HepG2 (cell line): ENCODE results near the gene AGO4. TPM values are rescaled to one million over a fixed set of nuclear protein-coding genes. Genes with fewer than 3 reads are reported as not detected.

ENCODE experiments used
- FOXO1 ChIP-seq: sonication (generic); formaldehyde crosslinking; IDR thresholded peaks from 2 replicates; pipeline ENCODE4 v1.4.0; 2020; ENCODE audit warnings: missing genetic modification reagents
- HNRNPL ChIP-seq: fragments of 200-400 bp; formaldehyde crosslinking; IDR thresholded peaks from 2 replicates; pipeline ENCODE4 v1.6.1; 2017; ENCODE audit warnings: mild to moderate bottlenecking, low read depth, low read length
- KDM5A ChIP-seq: fragments of 200-600 bp; sonication (generic); IDR thresholded peaks from 2 replicates; pipeline ENCODE4 v1.7.0; 2018; ENCODE audit warnings: antibody characterized with exemption, mild to moderate bottlenecking, low read length, borderline replicate concordance
- MED8 ChIP-seq: sonication (generic); formaldehyde crosslinking; IDR thresholded peaks from 2 replicates; pipeline ENCODE4 v1.8.1; 2023; ENCODE audit warnings: mild to moderate bottlenecking, missing genetic modification reagents; ENCODE audit not compliant: insufficient replicate concordance
- NFE2L1 ChIP-seq: sonication (generic); formaldehyde crosslinking; IDR thresholded peaks from 2 replicates; pipeline ENCODE4 v1.4.0; 2020; ENCODE audit warnings: missing genetic modification reagents, mild to moderate bottlenecking, borderline replicate concordance
- POLR2AphosphoS5 ChIP-seq: IDR thresholded peaks from 2 replicates; pipeline ENCODE4 v1.6.1; 2012; ENCODE audit warnings: low read depth, low read length
- PRPF4 ChIP-seq: fragments of 200-400 bp; formaldehyde crosslinking; IDR thresholded peaks from 2 replicates; pipeline ENCODE4 v1.6.1; 2016; ENCODE audit warnings: low read length, low read depth; ENCODE audit not compliant: poor library complexity, severe bottlenecking
- SIN3B ChIP-seq: fragments of 150-350 bp; IDR thresholded peaks from 2 replicates; pipeline ENCODE4 v1.6.1; 2014; ENCODE audit warnings: low read length
- SNAPC5 ChIP-seq: sonication (generic); formaldehyde crosslinking; IDR thresholded peaks from 2 replicates; pipeline ENCODE4 v1.8.1; 2023; ENCODE audit warnings: mild to moderate bottlenecking, missing genetic modification reagents, borderline replicate concordance
- STAT5B ChIP-seq: sonication (generic); formaldehyde crosslinking; IDR thresholded peaks from 2 replicates; pipeline ENCODE4 v1.4.0; 2020; ENCODE audit warnings: missing genetic modification reagents
- TAF1 ChIP-seq: sonication (generic); formaldehyde crosslinking; IDR thresholded peaks from 2 replicates; pipeline ENCODE4 v1.4.0; 2020; ENCODE audit warnings: missing genetic modification reagents
- TAF15 ChIP-seq: fragments of 200-400 bp; formaldehyde crosslinking; IDR thresholded peaks from one replicate; pipeline ENCODE4 v1.6.1; 2018; ENCODE audit warnings: mild to moderate bottlenecking, low read depth, low read length; ENCODE audit not compliant: poor library complexity, severe bottlenecking
- TEAD3 ChIP-seq: optimal IDR thresholded peaks from 2 replicates; pipeline ENCODE3; 2016; ENCODE audit warnings: borderline replicate concordance
- ZNF235 ChIP-seq: sonication (generic); formaldehyde crosslinking; IDR thresholded peaks from 2 replicates; pipeline ENCODE4 v1.8.1; 2023; ENCODE audit warnings: mild to moderate bottlenecking, missing genetic modification reagents, borderline replicate concordance
- ZNF292 ChIP-seq: sonication (generic); formaldehyde crosslinking; IDR thresholded peaks from 2 replicates; pipeline ENCODE4 v1.8.1; 2022; ENCODE audit warnings: mild to moderate bottlenecking, low read depth, missing genetic modification reagents, borderline replicate concordance
- ZNF3 ChIP-seq: IDR thresholded peaks from 2 replicates; pipeline ENCODE4 v1.7.0; 2017; ENCODE audit warnings: inconsistent platforms
- ZNF33A ChIP-seq: sonication (generic); formaldehyde crosslinking; IDR thresholded peaks from 2 replicates; pipeline ENCODE4 v1.5.1; 2020; ENCODE audit warnings: missing genetic modification reagents, mild to moderate bottlenecking, moderate library complexity, borderline replicate concordance
- ZNF451 ChIP-seq: sonication (generic); formaldehyde crosslinking; IDR thresholded peaks from 2 replicates; pipeline ENCODE4 v1.5.0; 2020; ENCODE audit warnings: mild to moderate bottlenecking, missing genetic modification reagents
- polyA plus RNA-seq, 8 experiments: library from polyadenylated mRNA; depleted of rRNA in 3 of 8; stranded (reverse) in 7 of 8; unstranded in 1 of 8; fragments of >200 nt; fragmentation: Illumina TruSeq in 4 of 8; extraction: Trizol in 4 of 8; gene quantifications; 2 replicates each; pipeline versions ENCODE4 v1.2.1 to v1.2.3, GENCODE V29; 2011 to 2016; ENCODE audit warnings: low read depth in 4 of 8, missing spikeins in 1 of 8, mixed read lengths in 1 of 8; ENCODE audit not compliant: insufficient read depth in 1 of 8
- total RNA-seq, 5 experiments: library from RNA; depleted of rRNA; stranded (reverse); fragments of >200 nt; fragmentation: Illumina TruSeq; extraction: Trizol; gene quantifications; 2 replicates each; pipeline ENCODE4 v1.2.3, GENCODE V29; 2016; ENCODE audit warnings: low read depth in 1 of 5
- TF ChIP-seq, protein P1 (sequence below): sonication (generic); formaldehyde crosslinking; IDR thresholded peaks from 2 replicates; pipeline ENCODE4 v1.4.0; 2020; ENCODE audit warnings: mild to moderate bottlenecking, low read depth, missing genetic modification reagents
- TF ChIP-seq, protein P2 (sequence below): IDR thresholded peaks from 2 replicates; pipeline ENCODE4 v1.6.1; 2016
- TF ChIP-seq, protein P3 (sequence below), 2 experiments: IDR thresholded peaks; 2 replicates each; pipeline ENCODE4 v1.6.1; 2011 to 2012; ENCODE audit warnings: low read length in 2 of 2, borderline replicate concordance in 1 of 2, low read depth in 1 of 2, mild to moderate bottlenecking in 1 of 2, moderate library complexity in 1 of 2
- TF ChIP-seq, protein P4 (sequence below): sonication (generic); formaldehyde crosslinking; IDR thresholded peaks from 2 replicates; pipeline ENCODE4 v1.5.0; 2020; ENCODE audit warnings: missing genetic modification reagents

Gene AGO4
- total and polyA plus RNA-seq, 2 of the 13 experiments (the other 11 are each of a cell fraction or from before 2014, with no cell fraction given) = 6.0 to 13.8 TPM

DNA sequence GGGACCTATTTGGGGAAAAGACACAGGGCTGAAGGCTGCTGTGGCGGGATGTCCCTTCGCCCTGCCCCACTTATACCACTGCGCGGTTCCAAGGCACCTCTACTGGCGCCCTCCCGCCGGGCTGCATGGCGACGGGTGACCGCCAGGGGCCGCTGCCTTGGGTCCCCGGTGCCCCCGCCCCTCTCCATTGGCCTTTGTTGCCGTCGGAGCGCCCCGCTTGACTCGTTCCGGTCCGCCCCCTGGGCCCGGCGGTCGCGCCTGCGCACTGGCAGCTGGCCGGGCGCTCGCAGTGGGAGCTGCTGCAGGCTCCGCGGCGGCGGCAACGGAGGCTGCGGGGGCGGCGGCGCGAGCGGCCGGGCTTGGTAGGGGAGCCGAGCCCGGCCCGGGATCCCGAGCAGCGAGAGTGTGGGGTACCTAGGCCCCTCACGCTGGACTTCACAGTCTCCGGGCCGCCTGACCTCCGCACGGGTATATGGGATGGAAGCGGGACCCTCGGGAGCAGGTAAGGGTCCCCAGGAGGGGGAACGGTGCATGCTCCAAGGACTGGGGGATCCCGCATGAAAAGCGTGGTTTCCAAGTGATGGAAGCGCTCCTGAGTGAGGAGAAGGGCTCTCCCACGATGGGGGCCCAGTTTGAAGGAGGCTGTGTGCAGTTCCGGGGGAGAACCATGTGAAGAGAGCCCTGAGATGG, 75.3 kb downstream of the AGO4 start, which contains the start of gene AGO1 (continued):
- TF ChIP-seq, protein P1, sequence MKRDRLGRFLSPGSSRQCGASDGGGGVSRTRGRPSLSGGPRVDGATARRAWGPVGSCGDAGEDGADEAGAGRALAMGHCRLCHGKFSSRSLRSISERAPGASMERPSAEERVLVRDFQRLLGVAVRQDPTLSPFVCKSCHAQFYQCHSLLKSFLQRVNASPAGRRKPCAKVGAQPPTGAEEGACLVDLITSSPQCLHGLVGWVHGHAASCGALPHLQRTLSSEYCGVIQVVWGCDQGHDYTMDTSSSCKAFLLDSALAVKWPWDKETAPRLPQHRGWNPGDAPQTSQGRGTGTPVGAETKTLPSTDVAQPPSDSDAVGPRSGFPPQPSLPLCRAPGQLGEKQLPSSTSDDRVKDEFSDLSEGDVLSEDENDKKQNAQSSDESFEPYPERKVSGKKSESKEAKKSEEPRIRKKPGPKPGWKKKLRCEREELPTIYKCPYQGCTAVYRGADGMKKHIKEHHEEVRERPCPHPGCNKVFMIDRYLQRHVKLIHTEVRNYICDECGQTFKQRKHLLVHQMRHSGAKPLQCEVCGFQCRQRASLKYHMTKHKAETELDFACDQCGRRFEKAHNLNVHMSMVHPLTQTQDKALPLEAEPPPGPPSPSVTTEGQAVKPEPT (CRISPR knock-in tag) = no peak
- TF ChIP-seq, protein P2, sequence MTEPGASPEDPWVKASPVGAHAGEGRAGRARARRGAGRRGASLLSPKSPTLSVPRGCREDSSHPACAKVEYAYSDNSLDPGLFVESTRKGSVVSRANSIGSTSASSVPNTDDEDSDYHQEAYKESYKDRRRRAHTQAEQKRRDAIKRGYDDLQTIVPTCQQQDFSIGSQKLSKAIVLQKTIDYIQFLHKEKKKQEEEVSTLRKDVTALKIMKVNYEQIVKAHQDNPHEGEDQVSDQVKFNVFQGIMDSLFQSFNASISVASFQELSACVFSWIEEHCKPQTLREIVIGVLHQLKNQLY (CRISPR knock-in tag) = no peak
- TF ChIP-seq POLR2AphosphoS5 = peak; percentile 60
- peak; percentile 29 for TF ChIP-seq TAF1 (CRISPR knock-in tag)
- no peak for TF ChIP-seq SIN3B
- TF ChIP-seq FOXO1 (CRISPR knock-in tag) = 0 out of 2 replicates have a peak, but pooled peaks have one; percentile 58
- TF ChIP-seq ZNF292 = no peak
- TF ChIP-seq KDM5A = peak; percentile 25; the same call in 1 of the 2 replicates
- no peak for TF ChIP-seq PRPF4
- no peak for TF ChIP-seq ZNF3 (CRISPR knock-in tag)
- no peak for TF ChIP-seq ZNF451
- TF ChIP-seq ZNF235 (CRISPR knock-in tag) = peak; percentile 63; the same call in 1 of the 2 replicates
- TF ChIP-seq NFE2L1 (CRISPR knock-in tag) = no peak
- peak; percentile 28 for TF ChIP-seq TEAD3
- TF ChIP-seq, protein P3, sequence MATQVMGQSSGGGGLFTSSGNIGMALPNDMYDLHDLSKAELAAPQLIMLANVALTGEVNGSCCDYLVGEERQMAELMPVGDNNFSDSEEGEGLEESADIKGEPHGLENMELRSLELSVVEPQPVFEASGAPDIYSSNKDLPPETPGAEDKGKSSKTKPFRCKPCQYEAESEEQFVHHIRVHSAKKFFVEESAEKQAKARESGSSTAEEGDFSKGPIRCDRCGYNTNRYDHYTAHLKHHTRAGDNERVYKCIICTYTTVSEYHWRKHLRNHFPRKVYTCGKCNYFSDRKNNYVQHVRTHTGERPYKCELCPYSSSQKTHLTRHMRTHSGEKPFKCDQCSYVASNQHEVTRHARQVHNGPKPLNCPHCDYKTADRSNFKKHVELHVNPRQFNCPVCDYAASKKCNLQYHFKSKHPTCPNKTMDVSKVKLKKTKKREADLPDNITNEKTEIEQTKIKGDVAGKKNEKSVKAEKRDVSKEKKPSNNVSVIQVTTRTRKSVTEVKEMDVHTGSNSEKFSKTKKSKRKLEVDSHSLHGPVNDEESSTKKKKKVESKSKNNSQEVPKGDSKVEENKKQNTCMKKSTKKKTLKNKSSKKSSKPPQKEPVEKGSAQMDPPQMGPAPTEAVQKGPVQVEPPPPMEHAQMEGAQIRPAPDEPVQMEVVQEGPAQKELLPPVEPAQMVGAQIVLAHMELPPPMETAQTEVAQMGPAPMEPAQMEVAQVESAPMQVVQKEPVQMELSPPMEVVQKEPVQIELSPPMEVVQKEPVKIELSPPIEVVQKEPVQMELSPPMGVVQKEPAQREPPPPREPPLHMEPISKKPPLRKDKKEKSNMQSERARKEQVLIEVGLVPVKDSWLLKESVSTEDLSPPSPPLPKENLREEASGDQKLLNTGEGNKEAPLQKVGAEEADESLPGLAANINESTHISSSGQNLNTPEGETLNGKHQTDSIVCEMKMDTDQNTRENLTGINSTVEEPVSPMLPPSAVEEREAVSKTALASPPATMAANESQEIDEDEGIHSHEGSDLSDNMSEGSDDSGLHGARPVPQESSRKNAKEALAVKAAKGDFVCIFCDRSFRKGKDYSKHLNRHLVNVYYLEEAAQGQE (IDR thresholded peaks at IDR 0.05; ENCODE audit: borderline replicate concordance in 1 of 2, low read depth in 1 of 2, low read length in 2 of 2) = peak; percentile 17 to 36; a peak in 3 of 4 replicates
- TF ChIP-seq MED8 = no peak
- TF ChIP-seq, protein P4, sequence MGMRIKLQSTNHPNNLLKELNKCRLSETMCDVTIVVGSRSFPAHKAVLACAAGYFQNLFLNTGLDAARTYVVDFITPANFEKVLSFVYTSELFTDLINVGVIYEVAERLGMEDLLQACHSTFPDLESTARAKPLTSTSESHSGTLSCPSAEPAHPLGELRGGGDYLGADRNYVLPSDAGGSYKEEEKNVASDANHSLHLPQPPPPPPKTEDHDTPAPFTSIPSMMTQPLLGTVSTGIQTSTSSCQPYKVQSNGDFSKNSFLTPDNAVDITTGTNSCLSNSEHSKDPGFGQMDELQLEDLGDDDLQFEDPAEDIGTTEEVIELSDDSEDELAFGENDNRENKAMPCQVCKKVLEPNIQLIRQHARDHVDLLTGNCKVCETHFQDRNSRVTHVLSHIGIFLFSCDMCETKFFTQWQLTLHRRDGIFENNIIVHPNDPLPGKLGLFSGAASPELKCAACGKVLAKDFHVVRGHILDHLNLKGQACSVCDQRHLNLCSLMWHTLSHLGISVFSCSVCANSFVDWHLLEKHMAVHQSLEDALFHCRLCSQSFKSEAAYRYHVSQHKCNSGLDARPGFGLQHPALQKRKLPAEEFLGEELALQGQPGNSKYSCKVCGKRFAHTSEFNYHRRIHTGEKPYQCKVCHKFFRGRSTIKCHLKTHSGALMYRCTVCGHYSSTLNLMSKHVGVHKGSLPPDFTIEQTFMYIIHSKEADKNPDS = no peak
- TF ChIP-seq TAF15 = no peak
- no peak for TF ChIP-seq HNRNPL
- no peak for TF ChIP-seq STAT5B
- TF ChIP-seq ZNF33A (CRISPR knock-in tag) = no peak
- no peak for TF ChIP-seq SNAPC5 (CRISPR knock-in tag)
